HG03064 (cell line): Measurements from ENCODE around the gene DQX1.
"Not testable (repeated sequence)": the region's sequence is repeated elsewhere in the genome, so short reads cannot be mapped to it uniquely, and the experiment has no call there.

ENCODE experiments used
- ATAC-seq: cut with Tn5 transposase; IDR thresholded peaks from one replicate; pipeline ENCODE4 v1.9.1; 2021; ENCODE audit warnings: low read depth; ENCODE audit not compliant: unreplicated experiment

The DQX1 gene, protein sequence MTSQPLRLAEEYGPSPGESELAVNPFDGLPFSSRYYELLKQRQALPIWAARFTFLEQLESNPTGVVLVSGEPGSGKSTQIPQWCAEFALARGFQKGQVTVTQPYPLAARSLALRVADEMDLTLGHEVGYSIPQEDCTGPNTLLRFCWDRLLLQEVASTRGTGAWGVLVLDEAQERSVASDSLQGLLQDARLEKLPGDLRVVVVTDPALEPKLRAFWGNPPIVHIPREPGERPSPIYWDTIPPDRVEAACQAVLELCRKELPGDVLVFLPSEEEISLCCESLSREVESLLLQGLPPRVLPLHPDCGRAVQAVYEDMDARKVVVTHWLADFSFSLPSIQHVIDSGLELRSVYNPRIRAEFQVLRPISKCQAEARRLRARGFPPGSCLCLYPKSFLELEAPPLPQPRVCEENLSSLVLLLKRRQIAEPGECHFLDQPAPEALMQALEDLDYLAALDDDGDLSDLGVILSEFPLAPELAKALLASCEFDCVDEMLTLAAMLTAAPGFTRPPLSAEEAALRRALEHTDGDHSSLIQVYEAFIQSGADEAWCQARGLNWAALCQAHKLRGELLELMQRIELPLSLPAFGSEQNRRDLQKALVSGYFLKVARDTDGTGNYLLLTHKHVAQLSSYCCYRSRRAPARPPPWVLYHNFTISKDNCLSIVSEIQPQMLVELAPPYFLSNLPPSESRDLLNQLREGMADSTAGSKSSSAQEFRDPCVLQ

DNA sequence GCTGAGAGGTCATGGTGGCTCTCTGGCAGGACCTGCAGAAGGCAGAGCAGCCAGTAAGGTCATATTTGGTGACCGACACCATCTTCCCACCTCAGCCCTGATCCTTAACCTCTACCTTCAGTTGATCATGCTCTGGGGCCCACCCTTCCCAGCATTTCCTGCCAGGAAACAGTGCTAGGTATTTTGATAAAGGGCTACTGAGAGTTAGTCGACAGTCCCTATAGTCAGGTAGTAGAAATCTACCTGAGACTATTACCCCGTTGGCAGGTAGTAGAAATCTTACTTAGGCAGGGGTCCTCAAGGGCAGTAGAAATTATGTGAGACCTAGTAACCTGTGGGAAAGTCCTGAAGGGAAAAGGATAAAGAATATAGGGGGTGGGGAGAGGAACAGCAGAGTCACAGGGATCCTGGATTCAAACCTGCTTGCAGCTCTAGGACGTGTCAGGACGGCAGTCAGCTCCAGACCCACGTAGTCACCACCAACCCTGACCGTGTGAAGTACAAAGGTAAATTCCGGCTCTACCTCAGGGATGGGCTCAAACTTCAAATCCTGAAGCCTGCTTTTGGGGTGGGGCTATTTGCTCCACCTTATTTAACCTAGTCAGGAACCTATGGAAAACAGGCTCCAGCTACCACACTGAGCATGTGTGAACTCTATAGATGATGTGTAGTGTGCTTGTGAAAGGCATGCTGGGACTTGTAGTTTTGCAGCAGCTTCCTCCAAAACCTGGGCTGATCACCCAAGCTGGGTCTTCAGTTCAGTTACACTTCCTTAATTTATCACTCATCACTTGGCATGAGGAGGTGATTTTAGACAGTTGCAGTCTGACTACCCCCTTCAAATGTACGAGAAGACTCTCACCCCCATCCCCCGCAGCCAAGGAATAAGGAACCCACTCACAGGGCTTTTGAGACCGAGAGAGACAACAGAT is at the start of gene DQX1:
TSS of gene DQX1 (minus strand) at position 515 of the 932 bp plus-strand sequence. CDS start at position 13, 502 bp downstream.
- ATAC-seq = no peak

DNA sequence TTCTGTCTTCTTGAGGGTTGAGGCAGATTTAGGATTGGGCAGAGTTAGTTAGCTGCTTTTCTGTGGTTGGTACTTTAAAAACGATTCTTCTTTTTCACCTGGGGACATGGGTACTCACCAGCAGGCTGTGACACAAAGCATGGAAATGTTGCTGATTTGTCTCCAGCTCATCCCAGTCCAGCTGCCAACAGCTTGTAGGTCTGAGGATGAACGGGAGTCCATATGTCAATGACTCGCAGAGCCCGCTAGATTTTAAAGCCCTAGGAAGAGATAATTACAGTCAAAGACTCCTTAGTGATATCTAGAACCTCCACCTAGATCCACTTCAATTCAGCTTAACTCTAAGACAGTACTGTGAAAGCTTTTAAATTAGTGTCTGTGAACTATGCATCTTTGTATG is 49.3 kb upstream of the DQX1 start:
- no peak for ATAC-seq

DNA sequence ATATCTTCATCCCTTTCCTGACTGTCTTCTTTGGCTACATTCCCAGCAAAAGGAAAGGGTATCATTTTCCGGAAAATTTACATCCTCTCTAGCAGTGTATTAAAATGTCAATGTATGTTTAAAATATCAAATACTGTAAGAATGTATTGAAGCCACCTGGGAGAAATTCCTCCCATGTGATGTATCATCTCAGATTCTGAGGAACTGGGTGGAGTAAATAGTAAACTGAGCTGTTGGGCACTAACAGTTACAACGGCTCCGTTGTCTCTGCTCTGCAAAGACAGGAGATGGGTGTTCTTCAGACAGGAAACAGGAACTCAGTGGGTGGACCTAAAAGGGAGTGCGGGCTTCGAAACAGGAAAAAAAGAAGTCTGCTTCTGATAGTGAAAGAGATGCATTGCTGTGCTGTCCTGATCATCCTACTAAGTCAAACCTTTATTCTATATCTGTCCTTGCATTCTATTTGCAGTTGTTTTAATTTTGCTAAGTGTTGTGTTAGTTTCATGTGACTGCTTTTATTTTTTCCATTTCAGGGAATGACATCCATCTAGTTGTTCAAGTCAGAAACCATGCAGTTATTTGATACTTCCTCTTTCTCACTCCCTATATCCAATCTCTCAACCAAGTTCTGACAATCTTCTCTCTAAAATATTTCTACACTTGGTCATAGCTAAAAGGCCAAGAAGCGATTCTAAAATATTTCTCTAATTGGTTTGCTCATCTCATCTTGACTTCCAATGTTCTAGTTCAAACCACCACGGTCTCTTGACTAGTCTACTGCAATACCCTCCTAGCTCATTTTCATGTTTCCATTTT is 47.9 kb upstream of the DQX1 start:
- peak; percentile 44 for ATAC-seq

DNA sequence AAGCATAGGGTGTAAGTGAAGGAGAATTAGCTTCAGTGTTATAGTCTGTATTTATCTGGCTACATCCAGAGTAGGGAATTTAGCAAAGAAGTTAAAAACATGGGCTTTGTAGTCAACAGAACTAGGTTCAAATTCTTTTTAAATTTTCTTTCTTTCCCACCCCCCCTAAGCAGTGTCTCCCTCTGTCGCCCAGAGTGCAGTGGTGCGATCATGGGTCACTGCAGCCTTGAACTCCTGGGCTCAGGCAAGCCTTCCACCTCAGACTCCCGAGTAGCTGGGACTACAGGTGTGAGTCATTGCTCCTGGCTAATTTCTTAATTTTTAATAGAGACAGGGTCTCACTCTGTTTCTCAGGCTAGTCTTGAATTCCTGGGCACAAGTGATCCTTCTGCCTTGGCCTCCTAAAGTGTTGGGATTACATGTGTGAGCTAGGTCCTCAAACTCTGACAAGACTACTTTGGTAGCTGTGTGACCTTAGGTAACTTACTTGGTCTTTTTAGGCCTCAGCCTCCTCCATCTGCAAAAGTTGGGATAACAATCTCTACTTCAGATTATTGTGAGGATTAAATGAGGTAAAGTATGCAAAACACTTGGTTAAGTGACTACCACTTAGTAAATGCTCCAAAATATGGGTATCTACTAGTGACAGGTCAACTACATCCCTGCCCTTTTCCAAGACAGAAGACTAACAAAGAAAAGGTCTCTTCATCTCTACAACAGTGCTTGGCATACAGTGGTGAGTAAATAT is 46.3 kb upstream of the DQX1 start:
- no peak for ATAC-seq

DNA sequence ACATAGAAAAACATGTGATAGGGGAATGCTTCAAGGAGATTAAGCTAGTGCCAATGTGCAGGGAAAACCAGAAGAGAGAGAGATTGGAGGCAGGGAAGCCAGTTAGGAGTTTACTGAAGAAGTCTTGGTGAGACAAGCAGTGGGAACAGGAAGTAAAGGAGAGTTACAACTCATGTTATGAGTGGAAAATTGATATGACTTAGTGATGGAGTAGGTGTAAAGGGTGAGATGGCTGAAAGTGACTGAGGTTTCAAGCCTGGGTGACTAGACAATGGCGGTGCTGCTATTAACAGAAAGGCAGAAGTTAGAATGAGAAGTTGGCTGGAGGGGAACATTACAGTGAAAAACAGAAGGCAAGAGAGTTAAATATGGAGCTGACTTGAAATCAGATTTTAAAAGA is 45.0 kb upstream of the DQX1 start:
- no peak for ATAC-seq

DNA sequence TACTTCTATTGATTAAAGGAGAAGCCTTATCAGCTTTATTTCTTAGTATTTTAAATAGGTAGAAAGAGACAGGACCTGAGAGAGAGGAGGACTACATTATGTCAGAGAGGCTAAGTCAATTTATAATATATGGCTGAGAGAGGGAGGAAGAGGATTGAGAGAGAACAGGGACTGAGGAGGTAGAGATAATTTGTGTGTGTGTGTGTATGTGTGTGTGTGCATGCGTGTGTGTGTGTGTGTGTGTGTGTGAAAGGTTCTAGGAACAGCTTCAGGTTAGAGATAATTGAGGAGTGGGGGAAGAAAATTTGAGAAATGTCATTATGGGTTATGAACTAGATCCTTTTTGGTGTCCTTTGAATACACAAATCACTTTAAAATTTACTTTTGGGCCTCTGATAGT is 43.7 kb upstream of the DQX1 start:
- ATAC-seq = no peak

DNA sequence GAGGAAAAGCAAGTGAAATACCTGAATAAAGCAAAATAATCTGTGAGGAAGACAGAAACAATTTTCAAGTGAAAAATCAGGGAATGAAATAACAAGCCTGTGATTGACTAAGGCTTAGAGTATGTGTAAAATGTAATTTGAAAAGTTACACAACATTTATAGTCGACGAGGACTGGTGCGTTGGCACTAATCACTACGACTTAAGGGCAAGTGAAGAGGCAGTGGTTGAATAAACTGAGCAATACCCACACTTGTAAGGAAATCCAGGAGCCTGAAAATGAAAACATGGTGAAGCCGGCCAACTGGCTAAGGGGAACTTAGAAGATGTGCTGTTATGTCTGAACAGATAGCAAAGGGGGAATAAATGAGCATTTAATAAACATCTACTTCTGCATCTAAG is 41.9 kb upstream of the DQX1 start:
- no peak for ATAC-seq

DNA sequence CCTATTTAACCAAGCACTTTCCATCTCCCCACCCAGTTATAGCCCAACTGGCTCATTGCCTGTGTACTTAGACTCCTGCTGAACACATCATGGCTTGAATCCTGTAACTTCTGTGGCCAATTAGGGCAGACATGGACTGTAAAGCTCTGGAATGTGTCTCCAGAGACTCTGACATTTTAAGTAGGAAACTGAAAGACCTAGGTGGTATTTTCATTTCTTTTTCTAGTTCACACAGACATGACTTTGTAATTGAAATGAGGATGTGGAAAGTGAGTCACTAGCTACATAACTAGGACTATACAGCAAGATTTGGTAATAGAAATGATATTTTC is 40.7 kb upstream of the DQX1 start:
- no peak for ATAC-seq

DNA sequence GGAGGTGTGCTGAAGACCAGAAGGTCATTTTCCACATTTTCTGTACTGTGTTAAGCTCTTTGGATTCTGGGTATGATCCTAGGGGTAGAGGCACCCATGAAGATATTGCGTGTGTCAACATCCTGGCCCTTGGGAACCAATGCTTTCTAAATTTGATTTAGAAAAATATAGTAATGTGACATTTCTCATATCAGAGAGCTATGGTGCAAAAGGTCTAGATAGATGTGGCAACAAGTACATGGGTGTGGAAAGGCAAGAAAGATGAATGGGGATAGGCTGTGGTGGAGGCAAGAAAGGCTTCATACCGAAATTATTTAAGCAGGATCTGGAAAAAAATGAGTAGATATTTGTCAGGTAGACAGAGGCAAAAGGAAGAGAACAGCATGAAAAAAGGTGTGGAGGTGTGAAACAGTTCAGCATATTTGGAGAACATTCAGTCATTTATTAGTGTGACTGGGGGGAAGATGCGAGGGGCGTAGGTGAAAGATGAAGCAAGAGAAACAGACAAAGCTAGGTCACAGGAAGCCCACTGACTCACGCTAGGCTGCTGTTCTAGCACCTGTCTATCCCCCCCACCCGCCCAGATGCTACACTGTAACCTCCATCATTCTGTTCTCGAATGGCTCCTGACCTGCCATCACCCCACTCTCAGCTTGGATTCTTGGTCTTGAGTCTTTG is 40.2 kb upstream of the DQX1 start:
- ATAC-seq = no peak

DNA sequence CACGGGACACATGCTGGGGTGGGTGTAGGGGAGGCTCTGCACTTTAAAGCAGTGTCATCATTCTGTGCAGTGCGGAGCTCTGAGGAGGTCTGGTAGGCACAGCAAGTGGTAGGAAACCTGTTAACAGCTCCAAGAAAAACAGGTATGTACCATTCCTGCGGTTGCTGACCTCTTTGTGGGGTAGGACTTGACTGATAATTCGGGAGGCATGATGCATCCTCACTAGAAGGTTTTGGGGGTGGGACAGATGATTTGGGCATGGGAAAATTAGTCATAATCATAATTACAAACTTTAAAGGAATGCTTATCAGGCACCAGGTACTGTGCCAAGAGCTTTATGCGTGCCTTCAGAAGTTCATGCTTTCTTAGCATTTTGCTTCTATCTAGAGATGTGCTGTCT is 38.2 kb upstream of the DQX1 start:
- ATAC-seq = no peak

DNA sequence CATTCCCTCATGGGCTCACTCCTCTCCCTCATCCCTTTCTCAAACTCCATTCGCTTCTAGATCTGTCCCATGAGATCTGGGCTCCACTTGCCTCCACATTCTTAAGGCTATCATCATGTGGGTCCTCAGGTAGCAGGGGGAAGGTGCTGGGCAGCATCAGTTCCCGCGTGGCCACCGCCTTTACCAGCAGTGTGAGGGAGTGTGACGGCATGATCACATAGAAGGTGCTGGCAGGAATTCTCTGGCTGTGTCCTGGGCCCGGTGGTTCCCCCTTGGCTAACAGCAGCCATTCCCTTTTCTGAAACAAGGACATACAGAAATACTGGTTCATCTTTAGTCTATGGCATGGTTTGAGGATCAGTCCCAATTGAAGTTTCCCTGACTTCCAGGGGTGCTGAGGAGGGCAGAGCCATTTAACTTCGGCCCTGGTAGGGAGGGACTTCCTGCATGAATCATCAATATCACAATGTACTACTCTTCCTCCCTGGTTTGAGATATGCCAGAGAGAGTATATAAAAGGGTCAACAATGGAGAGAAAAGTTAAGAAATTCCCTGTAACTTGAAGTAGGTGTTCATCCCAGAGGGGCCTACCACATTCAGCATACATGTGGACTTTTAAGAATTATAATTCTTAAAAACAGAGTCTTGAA is 36.2 kb upstream of the DQX1 start:
- no peak for ATAC-seq

DNA sequence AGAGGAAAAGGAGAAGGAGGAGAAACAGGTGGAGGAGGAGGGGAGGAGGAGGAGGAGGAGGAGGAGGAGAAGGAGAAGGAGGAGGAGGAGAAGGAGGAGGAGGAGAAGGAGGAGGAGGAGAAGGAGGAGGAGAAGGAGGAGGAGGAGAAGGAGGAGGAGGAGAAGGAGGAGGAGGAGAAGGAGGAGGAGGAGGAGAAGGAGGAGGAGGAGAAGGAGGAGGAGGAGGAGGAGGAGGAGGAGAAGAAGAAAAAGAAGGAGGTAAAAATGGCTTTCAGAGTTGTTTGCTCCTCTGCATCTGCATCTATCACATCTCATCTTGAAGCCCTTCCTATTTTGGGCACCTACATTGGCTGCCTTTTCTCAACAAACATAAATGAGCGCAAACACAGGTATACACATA is 35.0 kb upstream of the DQX1 start:
- ATAC-seq = not testable (repeated sequence)

DNA sequence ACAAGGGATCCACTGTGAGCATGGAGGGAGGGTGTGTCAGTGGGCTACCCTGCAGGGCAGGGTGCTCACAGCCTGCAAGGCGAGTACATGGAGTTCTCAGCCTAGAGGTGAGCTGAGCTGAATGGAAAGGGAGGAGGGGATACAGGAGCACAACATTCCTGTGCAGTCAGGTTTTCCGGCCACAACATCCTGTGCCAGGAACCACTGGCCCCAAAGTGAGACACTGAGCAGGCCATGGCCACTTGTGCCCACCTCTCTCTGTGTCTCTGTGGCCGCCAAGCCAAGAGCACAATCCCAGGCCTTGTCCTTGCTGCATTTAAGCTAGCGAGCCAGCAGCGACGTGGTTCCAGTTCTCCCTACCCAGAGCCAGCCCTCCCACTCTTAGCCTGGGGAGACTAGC is 34.6 kb upstream of the DQX1 start:
- no peak for ATAC-seq

DNA sequence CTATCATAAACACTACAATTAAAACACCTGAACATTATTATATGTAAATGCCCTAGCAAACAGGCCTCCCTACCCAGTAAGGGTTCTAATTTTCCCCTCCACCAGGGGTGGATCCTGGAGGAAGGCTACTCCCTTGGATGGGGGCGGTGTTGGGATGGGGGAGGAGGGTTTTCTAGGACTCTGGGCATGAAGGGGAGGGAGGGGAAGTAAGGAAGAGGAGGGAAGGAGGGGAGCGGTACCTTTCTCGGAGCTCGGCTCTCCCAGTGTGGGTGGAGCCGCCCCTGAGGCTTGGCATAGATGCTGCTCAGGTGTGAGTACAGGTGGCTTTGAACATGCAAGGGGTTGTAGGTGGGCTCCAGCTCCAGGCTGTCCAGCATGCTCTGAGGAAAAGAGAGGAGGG is 33.9 kb upstream of the DQX1 start:
- no peak for ATAC-seq

DNA sequence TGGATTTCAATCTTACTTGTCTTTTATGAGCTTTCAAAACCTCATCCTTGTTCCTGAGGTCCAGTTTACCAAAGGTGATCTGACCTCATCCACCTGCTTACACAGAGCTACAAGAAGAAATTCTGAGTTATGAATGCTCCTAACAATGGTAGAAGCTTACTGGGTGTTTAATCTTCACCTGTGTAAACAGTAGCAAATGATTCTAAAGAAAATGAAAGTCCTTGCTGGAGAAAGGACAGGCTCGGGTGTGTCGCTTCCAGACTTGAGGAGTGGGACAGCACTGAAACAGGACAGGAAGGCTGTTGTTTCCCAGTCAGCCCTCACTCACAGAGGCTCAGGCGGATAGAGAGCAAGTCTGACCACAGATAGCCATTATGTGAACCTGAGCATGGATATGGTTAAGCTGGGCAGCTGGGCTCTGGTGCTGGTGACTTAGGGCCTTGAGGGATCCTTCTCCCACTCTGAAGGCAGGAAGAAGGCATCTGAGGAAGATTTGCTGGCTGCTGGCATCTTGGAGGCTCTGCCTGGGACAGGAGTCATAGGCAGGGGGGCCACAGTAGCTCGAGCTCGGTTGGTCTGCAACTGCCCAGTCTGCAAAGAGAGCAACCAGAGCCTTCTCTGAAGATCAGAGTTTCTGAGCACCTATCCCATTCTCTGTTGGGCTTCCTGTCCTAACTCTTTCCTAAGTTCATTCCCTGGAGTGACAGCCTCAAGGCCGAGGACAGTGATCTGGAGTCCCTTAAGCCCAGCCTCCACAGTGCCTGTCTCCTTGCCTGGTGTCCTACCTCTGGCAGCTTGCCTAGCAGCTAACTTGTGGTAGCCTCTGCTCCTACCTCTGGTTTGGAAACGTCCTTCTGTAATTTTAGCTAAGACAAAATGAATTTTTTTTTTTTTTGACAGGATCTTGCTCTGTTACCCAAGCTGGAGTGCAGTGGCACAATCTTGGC is 32.5 kb upstream of the DQX1 start:
- ATAC-seq = no peak

DNA sequence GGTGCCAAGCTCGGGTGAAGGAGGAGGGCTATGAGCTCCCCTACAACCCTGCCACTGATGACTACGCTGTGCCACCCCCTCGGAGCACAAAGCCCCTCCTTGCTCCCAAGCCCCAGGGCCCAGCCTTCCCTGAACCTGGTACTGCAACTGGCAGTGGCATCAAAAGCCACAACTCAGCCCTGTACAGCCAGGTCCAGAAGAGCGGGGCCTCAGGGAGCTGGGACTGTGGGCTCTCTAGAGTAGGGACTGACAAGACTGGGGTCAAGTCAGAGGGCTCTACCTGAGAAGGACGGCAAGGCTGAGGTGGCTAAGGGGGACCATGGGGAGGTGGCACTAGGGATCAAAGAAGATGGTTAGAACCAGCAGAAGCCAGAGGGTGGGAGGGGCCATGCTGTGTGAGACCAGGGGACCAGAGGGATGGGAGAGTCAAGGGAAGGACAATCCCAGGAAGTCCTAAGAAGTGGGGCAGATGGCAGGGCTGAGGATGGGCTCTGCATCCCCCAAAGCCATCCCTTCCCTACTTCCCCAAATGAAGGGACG is 30.9 kb upstream of the DQX1 start:
- ATAC-seq = no peak

DNA sequence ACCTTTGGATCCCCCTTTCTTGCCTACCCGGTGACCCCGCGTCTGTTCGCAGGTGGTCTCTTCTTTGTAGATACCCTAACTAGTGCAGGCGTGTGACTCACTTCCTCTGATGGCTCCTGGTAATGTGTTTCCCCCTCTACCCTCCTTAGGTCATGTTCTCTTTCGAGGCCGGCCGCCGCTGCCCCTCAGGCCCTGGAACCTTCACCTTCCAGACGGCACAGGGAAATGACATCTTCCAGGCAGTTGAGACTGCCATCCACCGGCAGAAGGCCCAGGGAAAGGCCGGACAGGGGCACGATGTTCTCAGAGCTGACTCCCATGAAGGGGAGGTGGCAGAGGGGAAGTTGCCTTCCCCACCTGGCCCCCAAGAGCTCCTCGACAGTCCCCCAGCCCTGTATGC is 30.1 kb upstream of the DQX1 start:
- no peak for ATAC-seq
